ENCODE results near the gene ANXA6.

The ANXA6 gene

GRCh38 chr5:151106043-151106442, 51.5 kb downstream of the ANXA6 start:
- no peak for DNase-seq (ENCODE audit: low read depth in 1 of 2, low spot score in 1 of 2)

GRCh38 chr5:151105561-151105960, 52.0 kb downstream of the ANXA6 start:
- no peak for DNase-seq (ENCODE audit: low read depth in 1 of 2, low spot score in 1 of 2)

- DNase-seq (ENCODE audit: low read depth in 1 of 2, low spot score in 1 of 2): no peak
These were observed 52.8 kb downstream of the ANXA6 start for GRCh38 chr5:151104795-151105194.

GRCh38 chr5:151101746-151102145, 55.8 kb downstream of the ANXA6 start:
- DNase-seq (ENCODE audit: low read depth in 1 of 2, low spot score in 1 of 2): no peak

- no peak for DNase-seq (ENCODE audit: low read depth in 1 of 2, low spot score in 1 of 2)
These were observed 56.4 kb downstream of the ANXA6 start for GRCh38 chr5:151101151-151101550.

GRCh38 chr5:151100681-151101080, 56.9 kb downstream of the ANXA6 start:
- no peak for DNase-seq (ENCODE audit: low read depth in 1 of 2, low spot score in 1 of 2)

- no peak for DNase-seq (ENCODE audit: low read depth in 1 of 2, low spot score in 1 of 2)
These were observed 58.8 kb downstream of the ANXA6 start for GRCh38 chr5:151098768-151099121.

GRCh38 chr5:151097820-151098767, 59.5 kb downstream of the ANXA6 start:
- no peak for DNase-seq (ENCODE audit: low read depth in 1 of 2, low spot score in 1 of 2)

GRCh38 chr5:151097061-151097460, 60.5 kb downstream of the ANXA6 start:
- no peak for DNase-seq (ENCODE audit: low read depth in 1 of 2, low spot score in 1 of 2)

- DNase-seq (ENCODE audit: low read depth in 1 of 2, low spot score in 1 of 2): no peak
These were observed 61.6 kb downstream of the ANXA6 start for GRCh38 chr5:151096001-151096373.

GRCh38 chr5:151095341-151096000, 62.1 kb downstream of the ANXA6 start:
- no peak for DNase-seq (ENCODE audit: low read depth in 1 of 2, low spot score in 1 of 2)

GRCh38 chr5:151094852-151095245, 62.7 kb downstream of the ANXA6 start:
- no peak for DNase-seq (ENCODE audit: low read depth in 1 of 2, low spot score in 1 of 2)

- DNase-seq (ENCODE audit: low read depth in 1 of 2, low spot score in 1 of 2): peak in 1 of 2 donors; percentile 36
These were observed 63.3 kb downstream of the ANXA6 start for GRCh38 chr5:151094030-151094851.

GRCh38 chr5:151093476-151093889, 64.1 kb downstream of the ANXA6 start:
- DNase-seq (ENCODE audit: low read depth in 1 of 2, low spot score in 1 of 2): no peak

GRCh38 chr5:151092762-151093161, 64.8 kb downstream of the ANXA6 start:
- no peak for DNase-seq (ENCODE audit: low read depth in 1 of 2, low spot score in 1 of 2)

- no peak for DNase-seq (ENCODE audit: low read depth in 1 of 2, low spot score in 1 of 2)
These were observed 67.9 kb downstream of the ANXA6 start for GRCh38 chr5:151089726-151090125.

GRCh38 chr5:151088986-151089385, 68.6 kb downstream of the ANXA6 start:
- no peak for DNase-seq (ENCODE audit: low read depth in 1 of 2, low spot score in 1 of 2)

GRCh38 chr5:151087486-151087885, 70.1 kb downstream of the ANXA6 start:
- DNase-seq (ENCODE audit: low read depth in 1 of 2, low spot score in 1 of 2): no peak

GRCh38 chr5:151086905-151087360, 70.6 kb downstream of the ANXA6 start:
- DNase-seq (ENCODE audit: low read depth in 1 of 2, low spot score in 1 of 2): peak; percentile 39 to 67

- no peak for DNase-seq (ENCODE audit: low read depth in 1 of 2, low spot score in 1 of 2)
These were observed 71.2 kb downstream of the ANXA6 start for GRCh38 chr5:151086192-151086869.

- no peak for DNase-seq (ENCODE audit: low read depth in 1 of 2, low spot score in 1 of 2)
These were observed 72.0 kb downstream of the ANXA6 start for GRCh38 chr5:151085517-151086041.
